GM12801 (cell line): ENCODE results near the gene ENO4.

Experiments
- CTCF ChIP-seq: IDR thresholded peaks from one replicate; pipeline ENCODE4 v1.5.1; 2011; ENCODE audit warnings: control low read depth; ENCODE audit not compliant: insufficient read length; ENCODE audit errors: extremely low read depth

ENO4 gene

GRCh38 chr10:116845823-116846222 lies 3.5 kb upstream of the ENO4 start:
- no peak for TF ChIP-seq CTCF

- TF ChIP-seq CTCF: no peak
Observed at GRCh38 chr10:116848032-116848943, 1.0 kb upstream of the ENO4 start.

- no peak for TF ChIP-seq CTCF
Observed at GRCh38 chr10:116848944-116849247, 403 bp upstream of the ENO4 start.

- TF ChIP-seq CTCF: no peak
Observed at GRCh38 chr10:116850058-116850611, 836 bp downstream of the ENO4 start.

- no peak for TF ChIP-seq CTCF
Observed at GRCh38 chr10:116852246-116852645, 2.9 kb downstream of the ENO4 start.

GRCh38 chr10:116853287-116853686 lies 4.0 kb downstream of the ENO4 start:
- no peak for TF ChIP-seq CTCF

GRCh38 chr10:116853701-116854100 lies 4.4 kb downstream of the ENO4 start:
- TF ChIP-seq CTCF: no peak
